Fibroblast of skin of right biceps (primary cell): ENCODE data around the gene NFATC4.
"Not testable (repeated sequence)": the region's sequence is repeated elsewhere in the genome, so short reads cannot be mapped to it uniquely, and the experiment has no call there.

Experiments
- DNase-seq: peaks from one replicate; pipeline ENCODE4 v3.0.0-alpha.2; 2013

Gene NFATC4

DNA sequence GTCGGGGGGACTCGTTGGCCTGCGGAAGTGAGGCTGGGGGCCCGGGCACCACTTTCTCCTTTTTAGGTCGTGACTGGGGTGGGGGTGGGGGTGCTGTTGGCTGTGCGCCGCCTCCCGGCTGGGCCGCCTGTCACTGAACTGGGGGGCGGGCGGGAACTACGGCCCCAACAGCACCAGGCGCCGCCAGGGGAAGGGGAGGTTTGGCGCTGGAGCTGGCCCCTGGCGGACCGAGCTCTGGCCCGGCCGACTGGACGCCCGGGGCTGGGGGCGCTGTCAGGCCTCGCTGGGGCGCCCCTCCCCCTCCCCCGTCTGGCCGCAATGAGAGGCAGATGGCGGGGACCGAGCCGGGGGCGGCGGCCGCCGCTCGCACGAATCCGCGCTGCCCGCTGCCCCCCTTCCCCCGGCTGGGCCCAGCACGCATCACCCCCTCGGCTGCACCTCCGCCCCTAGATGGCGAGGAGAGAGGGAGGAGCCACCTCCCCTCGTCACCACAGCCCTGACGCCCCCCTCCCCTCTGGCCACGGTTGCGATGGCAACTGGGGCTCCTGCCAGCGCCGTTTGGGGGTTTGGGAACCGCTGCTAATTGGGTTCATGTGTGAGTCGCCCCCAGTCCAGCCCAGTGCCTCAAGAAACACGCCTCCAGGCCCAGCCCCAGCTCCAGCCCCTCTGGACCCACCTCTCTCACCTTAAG lies 723 bp downstream of the NFATC4 start:
- peak; percentile 89 for DNase-seq

DNA sequence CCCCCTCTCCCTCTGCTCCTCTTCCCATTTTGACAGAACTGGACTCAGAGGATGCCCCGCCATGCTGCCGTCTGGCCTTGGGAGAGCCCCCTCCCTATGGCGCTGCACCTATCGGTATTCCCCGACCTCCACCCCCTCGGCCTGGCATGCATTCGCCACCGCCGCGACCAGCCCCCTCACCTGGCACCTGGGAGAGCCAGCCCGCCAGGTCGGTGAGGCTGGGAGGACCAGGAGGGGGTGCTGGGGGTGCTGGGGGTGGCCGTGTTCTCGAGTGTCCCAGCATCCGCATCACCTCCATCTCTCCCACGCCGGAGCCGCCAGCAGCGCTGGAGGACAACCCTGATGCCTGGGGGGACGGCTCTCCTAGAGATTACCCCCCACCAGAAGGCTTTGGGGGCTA lies 1.5 kb downstream of the NFATC4 start:
- DNase-seq, result no peak

DNA sequence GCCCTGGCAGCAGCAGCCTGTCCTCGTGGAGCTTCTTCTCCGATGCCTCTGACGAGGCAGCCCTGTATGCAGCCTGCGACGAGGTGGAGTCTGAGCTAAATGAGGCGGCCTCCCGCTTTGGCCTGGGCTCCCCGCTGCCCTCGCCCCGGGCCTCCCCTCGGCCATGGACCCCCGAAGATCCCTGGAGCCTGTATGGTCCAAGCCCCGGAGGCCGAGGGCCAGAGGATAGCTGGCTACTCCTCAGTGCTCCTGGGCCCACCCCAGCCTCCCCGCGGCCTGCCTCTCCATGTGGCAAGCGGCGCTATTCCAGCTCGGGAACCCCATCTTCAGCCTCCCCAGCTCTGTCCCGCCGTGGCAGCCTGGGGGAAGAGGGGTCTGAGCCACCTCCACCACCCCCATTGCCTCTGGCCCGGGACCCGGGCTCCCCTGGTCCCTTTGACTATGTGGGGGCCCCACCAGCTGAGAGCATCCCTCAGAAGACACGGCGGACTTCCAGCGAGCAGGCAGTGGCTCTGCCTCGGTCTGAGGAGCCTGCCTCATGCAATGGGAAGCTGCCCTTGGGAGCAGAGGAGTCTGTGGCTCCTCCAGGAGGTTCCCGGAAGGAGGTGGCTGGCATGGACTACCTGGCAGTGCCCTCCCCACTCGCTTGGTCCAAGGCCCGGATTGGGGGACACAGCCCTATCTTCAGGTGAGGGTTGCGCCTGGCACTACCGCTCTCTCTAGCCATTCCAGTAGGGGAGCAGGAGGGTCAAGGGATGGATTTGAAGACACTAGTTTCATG lies 2.1 kb downstream of the NFATC4 start:
- DNase-seq, result no peak

DNA sequence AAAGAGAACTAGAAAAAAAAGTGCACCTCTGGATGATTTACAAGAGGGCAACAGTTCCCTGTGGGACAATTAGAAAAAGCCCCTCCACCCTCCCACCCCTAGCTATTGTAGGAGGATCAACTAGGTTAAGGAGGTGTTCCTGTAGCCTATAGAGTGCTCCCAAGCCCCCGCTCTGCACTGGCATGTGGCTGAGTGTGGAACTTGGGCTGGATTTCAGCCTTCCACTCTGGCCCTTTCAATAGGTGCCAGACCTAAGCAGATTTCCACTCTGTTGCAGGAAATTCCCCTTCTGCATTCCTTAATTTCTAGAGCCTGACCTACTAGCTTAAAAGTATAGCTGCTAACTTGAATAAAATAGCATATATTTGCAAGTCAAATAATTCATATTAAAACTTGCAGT lies 2.8 kb downstream of the NFATC4 start:
- DNase-seq, result no peak

DNA sequence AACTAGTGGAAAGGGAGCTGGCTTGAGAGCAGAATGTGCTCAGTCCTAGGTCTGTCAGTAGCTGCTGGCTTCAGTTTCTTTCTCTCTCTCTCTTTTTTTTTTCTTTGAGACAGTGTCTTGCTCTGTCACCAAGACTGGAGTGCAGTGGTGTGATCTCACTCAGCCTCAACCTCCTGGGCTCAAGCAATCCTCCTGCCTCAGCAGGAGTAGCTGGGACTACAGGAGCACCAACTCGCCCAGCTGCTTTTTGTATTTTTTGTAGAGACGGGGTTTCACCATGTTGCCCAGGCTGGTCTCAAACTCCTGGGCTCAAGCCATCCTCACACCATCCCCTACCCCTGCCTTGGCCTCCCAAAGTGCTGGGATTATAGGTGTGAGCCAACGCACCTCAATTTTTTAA lies 3.6 kb downstream of the NFATC4 start:
- DNase-seq, result not testable (repeated sequence)

DNA sequence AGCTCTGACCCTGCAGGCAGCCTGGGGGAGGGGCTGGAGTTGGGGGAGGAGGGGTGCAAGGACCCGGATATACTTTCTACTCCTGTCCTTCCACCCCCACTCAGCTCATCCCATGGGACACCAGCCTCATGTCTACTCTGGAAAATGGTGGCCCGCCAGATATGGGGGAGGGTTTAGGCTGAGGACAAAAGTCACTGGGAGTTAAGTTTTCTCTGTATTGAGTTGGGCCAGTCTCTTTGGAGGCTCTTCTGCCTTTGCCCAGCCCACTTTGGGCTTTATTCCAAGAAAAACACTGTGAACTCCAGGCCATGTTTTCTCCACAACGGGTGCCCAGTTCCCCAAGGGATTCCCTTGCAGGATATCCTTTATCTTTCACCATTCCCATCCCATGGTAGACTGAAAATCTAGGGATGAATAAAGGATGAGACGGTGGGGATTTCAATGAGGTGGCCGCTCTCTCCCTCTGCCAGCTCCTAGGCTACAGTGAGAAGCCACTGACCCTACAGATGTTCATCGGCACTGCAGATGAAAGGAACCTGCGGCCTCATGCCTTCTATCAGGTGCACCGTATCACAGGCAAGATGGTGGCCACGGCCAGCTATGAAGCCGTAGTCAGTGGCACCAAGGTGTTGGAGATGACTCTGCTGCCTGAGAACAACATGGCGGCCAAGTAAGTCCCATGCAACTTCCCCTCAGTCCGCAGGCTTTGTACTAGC lies 4.9 kb downstream of the NFATC4 start:
- peak; percentile 46 for DNase-seq

DNA sequence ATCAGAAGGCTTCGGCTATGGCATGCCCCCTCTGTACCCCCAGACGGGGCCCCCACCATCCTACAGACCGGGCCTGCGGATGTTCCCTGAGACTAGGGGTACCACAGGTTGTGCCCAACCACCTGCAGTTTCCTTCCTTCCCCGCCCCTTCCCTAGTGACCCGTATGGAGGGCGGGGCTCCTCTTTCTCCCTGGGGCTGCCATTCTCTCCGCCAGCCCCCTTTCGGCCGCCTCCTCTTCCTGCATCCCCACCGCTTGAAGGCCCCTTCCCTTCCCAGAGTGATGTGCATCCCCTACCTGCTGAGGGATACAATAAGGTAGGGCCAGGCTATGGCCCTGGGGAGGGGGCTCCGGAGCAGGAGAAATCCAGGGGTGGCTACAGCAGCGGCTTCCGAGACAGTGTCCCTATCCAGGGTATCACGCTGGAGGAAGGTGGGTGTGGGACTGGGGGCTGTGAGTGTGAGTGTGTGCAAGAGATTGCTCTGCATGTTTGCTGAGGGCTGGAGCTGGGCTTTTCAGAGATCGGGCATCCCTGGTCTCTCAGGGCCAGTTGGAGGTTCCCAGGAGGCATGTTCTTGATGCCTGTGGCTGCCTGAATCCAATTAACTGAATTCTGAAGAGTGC lies 8.6 kb downstream of the NFATC4 start:
- DNase-seq, result no peak

DNA sequence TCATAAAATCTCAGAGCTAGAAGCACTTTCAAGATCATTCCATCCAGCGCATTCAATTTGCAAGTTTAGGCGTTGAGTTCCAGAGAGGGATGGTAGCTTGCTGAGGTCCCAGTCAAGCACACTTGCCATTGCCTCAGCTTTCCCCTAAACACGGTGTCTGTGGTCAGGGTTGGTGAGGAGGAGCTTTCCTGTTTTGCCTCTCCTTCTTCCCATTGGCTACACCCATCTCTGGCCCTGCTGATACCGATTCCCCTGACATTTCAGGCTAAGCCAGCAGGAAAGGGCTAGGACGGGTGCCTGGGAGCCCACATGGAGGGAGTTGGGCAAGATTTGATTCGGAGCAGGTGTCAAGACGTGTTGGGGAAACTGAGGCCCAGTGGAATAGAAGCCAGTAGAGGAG lies 9.1 kb downstream of the NFATC4 start:
- DNase-seq, result no peak

DNA sequence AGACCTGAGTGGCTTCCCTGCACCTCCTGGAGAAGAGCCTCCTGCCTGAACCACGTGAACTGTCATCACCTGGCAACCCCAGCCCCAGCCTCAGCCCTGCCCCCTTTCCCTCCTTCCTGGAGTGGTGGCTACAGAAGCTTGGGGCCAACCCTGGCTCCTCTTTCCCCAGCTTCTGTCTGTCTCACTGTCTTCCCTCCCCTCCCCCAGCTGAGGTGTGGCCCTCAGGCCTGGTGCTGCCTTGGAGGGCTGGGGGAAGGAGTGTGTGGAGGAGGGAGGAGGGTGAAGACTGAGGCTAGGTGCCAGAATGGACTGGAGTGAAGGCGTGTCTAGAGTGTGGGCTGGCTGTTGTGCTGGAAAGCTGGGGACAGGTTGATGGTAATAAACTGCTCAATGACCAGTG lies 9.7 kb downstream of the NFATC4 start:
- DNase-seq, result peak; percentile 26

DNA sequence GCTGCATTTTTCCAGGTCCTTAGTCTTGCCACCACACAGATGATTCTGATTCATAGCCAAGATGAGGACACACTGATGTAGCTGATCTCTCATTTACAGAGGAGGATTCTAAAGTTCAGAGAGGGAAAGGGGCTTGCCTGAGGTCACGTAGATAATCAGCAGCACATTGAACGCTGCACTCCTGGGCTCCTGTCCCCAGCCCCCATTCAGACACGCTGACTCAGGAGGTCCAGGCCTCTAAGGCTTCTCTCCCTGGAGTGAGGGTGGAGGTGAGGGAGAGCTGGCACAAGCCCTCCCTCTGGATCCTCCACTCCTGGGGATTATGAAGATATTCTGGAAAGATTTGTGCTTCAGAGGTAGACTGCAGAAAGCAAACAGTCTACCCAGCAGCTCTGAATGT lies 10.3 kb downstream of the NFATC4 start:
- DNase-seq, result no peak

DNA sequence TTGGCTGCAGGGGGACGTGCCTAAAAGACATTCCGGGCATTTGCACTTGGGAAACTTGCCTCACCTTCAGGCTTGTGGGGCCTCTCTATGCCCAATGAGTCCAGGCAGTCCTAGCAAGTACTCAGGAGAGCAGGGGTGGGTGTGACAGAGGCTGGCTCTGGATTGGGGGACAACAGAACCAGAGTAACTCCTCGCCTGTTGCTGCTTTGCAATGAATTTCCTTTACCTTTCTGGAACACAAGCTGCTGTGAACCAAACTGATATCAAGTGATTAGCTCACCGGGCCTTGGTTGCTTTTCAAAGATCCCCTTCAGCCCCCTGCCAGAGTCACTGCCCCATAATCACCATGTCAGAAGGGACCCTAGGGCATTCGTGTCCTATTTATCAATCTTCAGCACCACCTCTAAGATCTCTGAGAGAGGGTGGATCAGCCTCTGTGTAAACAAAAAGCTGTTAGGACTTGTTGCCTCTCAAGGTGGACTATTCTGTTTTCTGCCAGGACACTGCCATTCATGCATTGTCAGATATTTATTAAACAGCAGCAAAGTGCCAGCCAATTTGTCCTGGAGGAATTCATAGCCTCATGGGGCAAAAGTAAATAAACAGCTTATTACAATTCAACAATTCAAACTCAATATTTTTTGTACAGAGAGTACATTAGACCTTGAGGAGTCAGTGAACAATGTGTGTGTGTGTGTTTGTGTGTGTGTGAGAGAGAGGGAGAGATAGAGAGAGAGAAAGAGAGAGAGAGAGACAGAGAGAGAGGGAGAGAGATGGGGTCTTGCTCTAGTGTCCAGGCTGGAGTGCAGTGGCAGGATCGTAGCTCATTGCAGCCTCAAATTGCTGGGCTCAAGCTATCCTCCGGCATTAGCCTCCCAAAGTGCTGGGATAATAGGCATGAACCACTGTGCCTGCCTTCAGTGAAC lies 11.3 kb downstream of the NFATC4 start:
- DNase-seq, result no peak

DNA sequence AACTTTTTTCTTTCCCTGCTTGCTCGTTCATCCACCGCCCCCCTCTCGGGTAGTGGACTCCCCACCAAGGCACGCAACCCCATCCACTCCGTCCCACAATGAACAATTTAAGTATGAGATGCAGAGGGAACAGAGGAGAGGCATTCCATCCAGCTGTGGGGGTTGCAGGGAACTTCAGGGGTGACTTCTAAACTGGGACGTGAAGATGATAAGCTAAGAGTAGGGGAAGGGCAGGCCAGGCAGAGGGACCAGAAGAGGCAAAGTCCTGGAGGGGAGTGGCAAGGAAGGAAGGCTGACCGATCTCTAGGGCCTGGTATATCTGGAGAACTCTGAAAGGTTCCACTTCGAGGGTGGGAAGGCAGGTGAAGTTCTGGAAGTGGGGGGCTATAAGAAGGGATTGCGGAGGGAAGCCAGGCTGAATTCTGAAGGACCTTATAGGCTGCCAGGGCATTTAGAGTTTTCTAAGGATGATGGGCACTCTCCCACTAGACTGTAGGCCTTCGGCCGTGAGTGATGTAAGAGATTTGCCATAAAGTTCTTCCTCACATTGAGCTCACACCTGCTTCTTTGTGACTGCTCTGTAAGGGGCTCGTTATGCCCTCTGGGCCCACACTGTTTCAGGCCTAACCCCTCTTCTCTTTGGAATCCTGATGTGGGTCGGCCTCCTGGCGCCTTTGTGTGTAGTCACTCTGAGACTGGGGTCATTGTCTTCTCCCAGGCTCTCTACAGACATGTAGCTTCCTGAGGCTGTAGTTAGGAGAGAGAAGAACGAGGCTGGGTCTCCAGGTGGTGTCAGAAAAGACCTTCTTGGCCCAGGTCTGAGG lies 12.1 kb downstream of the NFATC4 start:
- DNase-seq, result no peak

DNA sequence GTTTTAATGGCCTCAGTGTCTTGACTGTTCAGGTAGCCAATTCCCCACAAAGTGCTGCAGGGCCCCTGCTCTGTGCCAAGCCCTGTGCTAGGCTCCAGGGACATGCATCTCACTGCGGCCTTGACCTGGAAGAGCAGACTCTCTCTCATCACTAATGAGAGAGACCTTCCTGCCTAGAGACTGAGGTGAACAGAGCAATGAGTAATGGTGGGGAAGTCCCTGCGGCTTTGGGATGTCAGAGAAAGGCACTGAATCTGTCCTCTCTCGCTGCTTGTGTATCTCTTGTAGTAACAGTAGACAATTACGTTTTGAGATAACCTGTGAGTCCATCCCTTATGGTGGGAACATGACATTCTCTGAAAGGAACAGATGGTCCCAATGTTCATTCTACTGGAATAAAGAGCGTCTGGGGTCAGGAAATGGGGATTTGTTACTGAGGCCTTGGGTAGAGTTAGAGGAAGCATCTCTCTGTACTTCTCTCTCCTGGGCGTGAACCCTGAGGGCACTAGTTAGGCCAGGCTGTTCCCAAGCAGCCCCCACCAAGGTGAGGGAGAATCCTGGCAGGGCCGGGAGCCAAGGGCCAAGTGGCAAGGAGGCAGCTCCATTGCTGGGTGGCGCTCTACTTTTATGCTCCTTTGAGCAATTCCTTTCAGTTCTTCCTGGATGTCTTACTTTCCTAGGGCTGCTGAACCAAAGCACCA lies 13.5 kb downstream of the NFATC4 start:
- no peak for DNase-seq

DNA sequence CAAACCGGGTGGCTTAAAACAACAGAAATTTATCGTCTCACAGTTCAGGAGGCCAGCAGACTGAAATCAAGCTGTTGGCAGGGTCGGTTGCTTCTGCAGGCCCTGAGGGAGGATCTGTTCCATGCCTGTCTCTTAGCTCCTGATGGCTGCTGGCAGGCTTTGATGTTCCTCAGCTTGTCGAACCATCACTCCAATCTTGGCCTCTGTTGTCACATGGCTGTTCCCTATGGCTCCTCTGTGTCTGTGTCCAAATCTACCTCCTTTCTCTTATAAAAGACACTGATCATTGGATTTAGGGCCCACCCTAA lies 14.0 kb downstream of the NFATC4 start:
- no peak for DNase-seq

DNA sequence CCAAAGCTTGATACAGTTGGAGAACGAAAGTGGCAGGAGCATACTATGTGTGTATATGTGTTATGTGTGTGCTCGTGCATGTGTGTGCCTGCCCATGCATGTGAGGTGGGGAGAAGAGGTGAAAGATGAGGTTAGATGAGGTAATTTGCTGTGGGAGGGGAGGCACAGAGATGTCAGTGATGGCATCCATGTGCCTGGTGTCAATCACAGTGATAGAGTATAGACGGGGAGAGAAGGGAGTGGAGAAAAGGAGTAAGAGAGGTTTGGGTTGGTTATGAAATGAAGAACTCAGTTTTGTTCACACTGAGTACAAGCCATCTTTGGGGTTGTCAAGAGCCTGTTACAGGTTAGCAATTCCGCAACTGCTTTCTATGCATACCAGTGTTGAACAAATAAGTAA lies 16.2 kb downstream of the NFATC4 start:
- no peak for DNase-seq

DNA sequence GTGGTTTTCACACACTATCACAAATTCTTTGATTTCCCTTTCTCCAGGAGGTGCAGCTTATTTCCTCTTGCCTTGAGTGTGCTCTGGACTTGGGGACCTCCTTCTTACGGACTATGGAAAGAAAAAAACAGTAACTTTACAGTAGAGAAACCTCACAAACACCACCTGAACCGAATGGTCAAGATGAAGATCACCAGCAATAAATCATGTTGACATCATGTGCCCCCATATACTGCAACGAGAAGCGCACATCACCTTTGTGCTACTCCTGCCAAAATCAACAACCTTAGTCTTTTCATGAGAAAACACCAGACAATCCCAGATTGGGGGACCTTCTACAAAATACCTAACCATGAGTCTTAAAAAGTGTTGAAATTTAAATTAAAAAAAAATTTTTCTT lies 17.5 kb downstream of the NFATC4 start:
- no peak for DNase-seq

DNA sequence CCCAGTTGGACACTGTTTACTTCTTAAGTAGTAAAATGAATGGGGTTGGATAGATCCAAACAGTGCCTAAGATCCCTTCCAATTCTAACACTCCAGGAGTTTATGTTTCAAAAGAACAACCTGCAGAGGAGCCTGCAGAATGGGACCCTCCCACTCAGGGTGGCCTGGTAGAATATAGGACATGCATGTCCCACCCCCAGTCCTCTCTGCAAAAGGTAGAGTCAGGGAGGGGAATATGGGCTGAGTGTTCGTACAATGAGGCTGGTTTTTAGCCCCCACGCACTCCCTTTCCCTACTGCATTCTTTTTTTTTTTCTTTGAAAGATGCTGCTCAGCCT lies 19.0 kb downstream of the NFATC4 start:
- no peak for DNase-seq

DNA sequence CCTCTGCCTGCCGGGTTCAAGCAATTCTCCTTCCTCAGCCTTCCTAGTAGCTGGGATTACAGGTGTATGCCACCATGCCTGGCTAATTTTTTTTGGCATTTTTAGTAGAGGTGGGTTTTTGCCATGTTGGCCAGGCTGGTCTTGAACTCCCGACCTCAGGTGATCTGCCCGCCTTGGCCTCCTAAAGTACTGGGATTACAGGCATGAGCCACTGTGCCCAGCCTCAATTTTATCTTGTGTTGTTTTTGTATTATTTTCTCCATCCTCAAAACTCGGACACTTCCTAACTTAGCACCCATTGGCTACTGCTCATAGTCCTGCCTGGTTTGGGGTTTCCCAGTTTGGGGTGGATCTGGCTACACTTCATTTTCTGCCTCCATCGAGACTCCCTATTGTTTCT lies 19.6 kb downstream of the NFATC4 start:
- DNase-seq, result not testable (repeated sequence)

DNA sequence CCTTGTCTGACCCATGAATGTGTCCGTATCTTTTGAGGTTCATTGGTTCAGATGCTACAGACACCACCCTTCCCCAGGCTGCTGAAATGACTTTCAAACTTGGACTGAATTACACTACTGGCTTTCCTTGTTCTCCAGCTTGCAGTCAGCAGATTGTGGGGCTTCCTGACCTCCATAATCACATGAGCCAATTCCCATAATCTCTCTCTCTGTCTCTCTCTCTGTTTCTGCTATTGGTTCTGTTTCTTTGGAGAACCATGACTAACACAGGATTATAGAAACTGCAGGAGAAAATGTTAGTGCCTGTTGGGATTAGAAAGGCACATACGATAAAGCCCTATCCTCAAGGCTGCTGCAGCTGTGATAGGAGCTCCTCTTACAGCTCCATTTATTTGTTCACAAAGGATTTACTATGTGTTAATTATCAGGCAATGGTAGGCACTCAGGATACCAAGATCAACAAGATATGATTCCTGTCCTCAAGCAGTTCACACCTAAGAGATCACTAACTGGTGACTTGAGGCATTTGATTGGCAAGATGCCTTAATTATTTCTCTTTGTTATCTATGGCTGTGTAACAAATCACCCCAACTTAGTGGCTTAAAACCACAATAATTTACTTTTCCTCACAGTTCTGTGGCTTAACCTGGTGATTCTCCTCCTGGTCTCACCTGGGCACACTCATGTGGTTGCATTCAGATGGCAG lies 20.6 kb downstream of the NFATC4 start:
- DNase-seq, result no peak

DNA sequence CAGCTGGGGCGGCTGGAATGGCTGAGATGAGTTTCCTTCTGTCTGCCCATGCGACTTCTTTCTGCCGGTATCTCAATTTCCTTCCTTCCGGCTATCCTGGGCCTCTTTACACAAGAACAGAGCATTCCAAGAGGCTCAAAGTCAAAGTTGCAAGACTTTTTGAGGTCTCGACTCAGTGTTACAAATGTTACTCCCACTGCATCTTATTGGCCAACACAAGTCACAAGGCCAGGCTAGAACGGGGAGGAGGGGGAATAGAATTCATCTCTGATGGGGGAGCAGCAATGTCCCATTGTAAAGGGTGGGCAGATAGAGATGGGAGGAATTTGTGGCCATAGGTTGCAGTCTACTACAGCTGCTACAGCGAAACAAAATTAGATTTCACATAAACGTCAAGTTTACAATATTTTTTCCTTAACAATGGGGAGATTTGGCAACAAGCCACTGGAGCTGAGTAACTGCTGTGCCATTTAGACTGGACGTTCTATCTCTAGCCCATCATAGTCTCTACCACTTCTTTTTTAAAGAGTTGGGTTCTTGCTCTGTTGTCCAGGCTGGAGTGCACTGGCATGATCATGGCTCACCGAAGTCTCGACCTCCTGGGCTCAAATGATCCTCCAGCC lies 21.4 kb downstream of the NFATC4 start:
- DNase-seq, result no peak
